SH-SY5Y (cell line): ENCODE data around the gene TNS3.

ENCODE experiments used
- GATA2 ChIP-seq: IDR thresholded peaks from 2 replicates; pipeline ENCODE4 v1.6.1; 2011; ENCODE audit warnings: mild to moderate bottlenecking, low read depth, low read length
- GATA3 ChIP-seq: IDR thresholded peaks from 2 replicates; pipeline ENCODE4 v1.6.1; 2011; ENCODE audit warnings: low read depth, mild to moderate bottlenecking, low read length, moderate library complexity

TNS3 gene

GRCh38 chr7:47474937-47475879 lies 106.7 kb downstream of the TNS3 start:
- TF ChIP-seq GATA2 (no peak), GATA3 (no peak)

GRCh38 chr7:47474211-47474936 lies 107.5 kb downstream of the TNS3 start:
- no peak for TF ChIP-seq GATA2
- no peak for TF ChIP-seq GATA3

DNA sequence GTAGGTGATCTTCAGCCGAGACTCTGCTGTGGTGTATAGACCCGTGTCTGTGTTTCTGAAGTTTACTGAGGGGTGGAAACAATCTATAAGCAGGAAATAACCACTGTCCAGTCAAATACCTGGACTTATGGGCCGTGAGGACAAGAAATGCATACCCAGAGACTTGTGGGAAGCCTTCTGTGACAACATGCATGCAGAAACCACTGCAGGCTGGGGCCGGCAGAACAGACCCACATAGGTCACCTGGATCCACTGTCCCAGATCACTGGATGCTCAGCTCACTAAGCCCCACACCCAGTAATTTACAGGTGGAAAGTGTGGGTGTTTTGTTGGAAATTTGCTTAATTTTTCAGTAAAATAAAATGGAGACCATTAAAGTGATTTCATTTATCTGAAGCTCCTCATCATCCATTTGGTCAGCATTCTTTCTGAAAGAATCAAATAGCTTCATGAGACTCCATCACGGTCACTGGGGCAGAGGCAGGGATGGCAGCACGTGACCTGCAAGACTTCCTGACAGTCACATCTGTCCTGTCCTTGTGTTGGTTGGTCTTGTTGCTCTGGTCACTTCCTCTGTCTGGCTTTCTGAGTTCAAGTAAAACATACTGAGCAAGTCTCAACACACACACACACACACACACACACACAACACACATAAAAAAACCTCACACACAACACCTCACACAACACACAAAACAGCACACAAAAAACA lies 108.3 kb downstream of the TNS3 start:
- TF ChIP-seq GATA2 (no peak), GATA3 (no peak)

DNA sequence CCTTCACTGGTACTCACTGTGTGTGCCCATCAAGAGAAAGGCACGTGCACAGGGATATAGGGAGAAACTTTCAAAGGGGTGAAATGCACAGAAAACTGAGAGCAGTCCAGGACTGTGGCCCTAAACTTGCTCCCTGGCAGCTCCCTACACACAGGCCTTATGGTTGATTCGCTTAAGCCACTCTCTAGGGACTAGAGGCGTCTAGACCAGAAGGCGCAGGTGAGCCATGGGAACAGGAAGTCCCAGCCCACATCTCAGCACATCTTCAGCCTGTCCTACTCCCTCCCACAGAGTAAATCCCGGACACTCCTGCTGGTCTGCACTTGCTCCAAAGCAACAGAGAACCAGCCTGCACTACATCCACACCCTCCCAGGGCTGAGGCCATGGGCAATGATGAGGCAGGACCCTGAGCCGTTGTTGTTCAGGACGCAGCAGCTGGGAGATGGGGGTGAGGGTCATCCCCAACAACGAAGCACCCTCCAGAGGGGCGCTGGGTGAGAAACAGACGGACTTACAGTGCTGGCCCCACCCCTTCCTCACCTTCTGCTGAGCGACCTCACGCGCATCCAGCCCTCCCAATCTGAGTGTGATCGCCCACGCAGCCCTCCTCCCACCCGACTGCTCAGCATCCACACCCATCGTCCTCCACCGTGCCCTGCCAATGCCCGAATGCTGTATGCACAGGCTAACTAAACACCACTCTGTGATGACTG lies 109.3 kb downstream of the TNS3 start:
- TF ChIP-seq GATA2 (no peak), GATA3 (no peak)

DNA sequence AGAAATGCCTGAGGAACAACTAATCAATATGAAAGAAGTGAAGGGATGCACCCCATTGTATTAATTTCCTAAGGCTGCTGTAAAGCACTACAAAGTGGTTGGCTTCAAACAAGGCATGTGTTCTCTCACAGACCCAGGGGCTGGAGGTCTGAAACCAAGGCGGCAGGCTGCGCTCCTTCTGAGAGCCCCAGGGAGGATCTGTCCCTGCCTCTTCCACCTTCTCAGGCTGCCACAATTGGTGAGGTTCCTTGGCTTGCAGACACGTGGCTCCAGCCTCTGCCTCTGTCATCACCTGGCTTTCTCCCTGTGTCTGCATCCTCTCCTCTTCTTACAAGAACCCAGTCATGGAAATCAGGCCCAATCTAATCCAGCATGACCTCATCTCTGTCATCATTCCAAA lies 110.1 kb downstream of the TNS3 start:
- no peak for TF ChIP-seq GATA2
- TF ChIP-seq GATA3 = no peak

GRCh38 chr7:47471358-47471703 lies 110.6 kb downstream of the TNS3 start:
- no peak for TF ChIP-seq GATA3
- TF ChIP-seq GATA2 = no peak

DNA sequence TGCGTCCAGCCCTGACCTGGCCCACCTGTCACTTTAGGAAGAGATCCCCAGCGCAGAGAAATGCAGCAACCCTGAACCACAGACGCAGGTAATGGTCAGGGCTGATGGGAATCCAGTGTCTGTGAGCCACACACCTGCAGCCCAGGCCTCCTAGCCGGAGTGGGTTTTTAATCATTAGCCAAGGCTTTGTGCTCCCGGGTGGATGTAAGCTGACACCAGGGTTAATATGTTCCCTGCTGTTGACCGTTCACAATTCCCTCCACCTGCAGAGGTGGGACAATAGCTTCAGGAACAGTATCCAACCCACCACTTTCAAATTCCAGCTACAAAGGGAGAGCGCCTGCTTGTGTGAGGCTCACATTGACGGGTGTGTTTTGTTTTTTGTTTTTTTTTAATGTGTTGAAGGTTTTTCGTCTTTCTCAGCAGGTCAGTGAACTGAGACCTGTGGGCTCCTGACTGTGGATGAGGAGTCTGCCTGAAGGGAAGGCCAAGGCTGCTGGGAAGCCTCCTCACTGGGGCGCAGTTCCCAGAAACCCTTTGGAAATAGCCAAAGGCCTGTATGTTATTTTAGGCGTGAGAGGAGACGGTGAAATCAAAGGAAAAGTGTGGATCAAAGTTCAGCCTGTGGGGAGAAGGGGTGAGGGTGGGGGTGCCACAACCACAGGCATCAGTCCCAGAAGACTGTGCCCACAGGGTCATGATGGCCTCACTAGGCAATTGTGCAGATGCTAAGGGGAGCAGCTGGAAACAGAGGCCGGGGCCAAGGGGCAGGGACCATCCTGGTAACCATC lies 111.1 kb downstream of the TNS3 start:
- TF ChIP-seq GATA2 (no peak), GATA3 (no peak)

DNA sequence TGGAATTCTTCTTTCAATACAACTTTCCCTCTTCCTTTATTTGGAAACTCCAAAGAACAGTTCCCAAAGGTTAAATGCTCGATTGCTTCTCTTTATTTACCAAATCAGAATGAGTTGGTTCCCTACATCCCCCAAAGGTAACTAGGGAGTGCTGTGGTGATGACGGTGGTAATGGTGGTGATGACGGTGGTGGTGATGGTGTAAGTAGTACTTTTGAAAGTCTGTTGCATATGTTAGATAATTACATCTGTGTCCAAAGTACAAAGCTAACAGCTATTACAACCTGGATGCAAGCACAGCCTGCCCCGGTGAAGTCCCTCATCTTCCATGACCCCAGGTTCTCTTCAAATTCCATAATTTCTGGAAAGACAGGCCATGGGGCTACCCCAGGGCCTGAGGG lies 115.1 kb downstream of the TNS3 start:
- TF ChIP-seq GATA2 = no peak
- no peak for TF ChIP-seq GATA3

GRCh38 chr7:47465191-47465590 lies 116.7 kb downstream of the TNS3 start:
- no peak for TF ChIP-seq GATA2
- no peak for TF ChIP-seq GATA3

DNA sequence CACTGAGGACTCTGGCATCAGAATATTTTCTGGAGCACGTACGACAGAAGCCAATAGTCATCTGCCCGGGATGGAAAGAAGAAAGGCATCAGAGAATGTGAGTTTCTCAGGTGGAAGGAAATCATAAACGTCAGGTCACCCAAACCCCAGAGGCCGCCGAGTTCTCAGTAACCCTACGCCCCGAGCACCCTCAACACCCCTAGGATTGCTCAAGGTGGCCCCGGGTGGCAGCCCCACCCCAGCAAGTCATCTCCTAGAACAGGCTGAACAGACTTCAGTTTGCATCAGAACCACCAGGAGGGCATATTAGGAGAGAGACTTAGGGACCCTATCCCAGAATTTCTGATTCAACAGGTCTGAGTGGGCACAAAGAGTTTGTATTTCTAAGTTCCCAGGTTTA lies 117.6 kb downstream of the TNS3 start:
- TF ChIP-seq GATA2 (no peak), GATA3 (no peak)

GRCh38 chr7:47461746-47462145 lies 120.2 kb downstream of the TNS3 start:
- TF ChIP-seq GATA2 (no peak), GATA3 (no peak)

DNA sequence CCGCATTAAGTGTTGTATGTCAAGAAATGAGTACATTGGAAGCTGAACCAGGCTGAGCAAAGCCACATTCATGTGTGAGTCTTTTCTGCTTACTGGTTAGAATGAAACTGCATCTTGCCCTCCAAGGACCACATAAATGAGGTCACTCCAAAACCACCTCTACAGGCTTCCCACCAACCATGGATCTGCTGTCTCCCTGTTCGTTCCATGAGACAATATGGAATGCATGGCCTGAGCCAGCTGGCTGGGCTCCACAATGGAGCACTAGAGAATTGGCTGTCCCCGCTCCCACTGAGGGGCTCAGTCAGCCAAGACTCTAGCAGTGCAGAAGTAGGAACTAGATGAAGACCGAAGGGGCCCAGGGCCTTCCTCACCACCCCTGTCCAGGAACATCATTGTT lies 120.8 kb downstream of the TNS3 start:
- no peak for TF ChIP-seq GATA2
- TF ChIP-seq GATA3 = no peak
